Bone marrow (tissue), 2 donors: ENCODE measurements around the gene SLC34A1.
"Not testable (repeated sequence)": the region's sequence is repeated elsewhere in the genome, so short reads cannot be mapped to it uniquely, and the experiment has no call there.

Source experiments
- DNase-seq, 2 donors: peaks; one replicate each; lab custom pipeline; 2025; lab: John Stamatoyannopoulos, UW

The SLC34A1 gene

GRCh38 chr5:177355162-177355867 is 28.9 kb upstream of the SLC34A1 start:
- DNase-seq = no peak

GRCh38 chr5:177355868-177356168 is 28.4 kb upstream of the SLC34A1 start:
- no peak for DNase-seq

GRCh38 chr5:177356746-177357145 is 27.5 kb upstream of the SLC34A1 start:
- no peak for DNase-seq

GRCh38 chr5:177357146-177357458 is 27.1 kb upstream of the SLC34A1 start:
- no peak for DNase-seq

- DNase-seq = peak; percentile 24 to 93
Observed at GRCh38 chr5:177357459-177358351, 26.5 kb upstream of the SLC34A1 start, which contains the start of gene RGS14. TSS of gene RGS14 (plus strand) at chr5:177357924. CDS start at chr5:177358025, 101 bp downstream.

- no peak for DNase-seq
Observed at GRCh38 chr5:177358370-177358819, 25.8 kb upstream of the SLC34A1 start.

- DNase-seq = no peak
Observed at GRCh38 chr5:177359451-177359851, 24.8 kb upstream of the SLC34A1 start.

- no peak for DNase-seq
Observed at GRCh38 chr5:177359860-177360259, 24.4 kb upstream of the SLC34A1 start.

- not testable (repeated sequence) for DNase-seq
Observed at GRCh38 chr5:177360740-177361139, 23.5 kb upstream of the SLC34A1 start.

GRCh38 chr5:177361418-177362291 is 22.6 kb upstream of the SLC34A1 start:
- DNase-seq = peak in 1 of 2 donors; percentile 11

- DNase-seq = no peak
Observed at GRCh38 chr5:177362292-177362609, 22.0 kb upstream of the SLC34A1 start.

- peak in 1 of 2 donors; percentile 8 for DNase-seq
Observed at GRCh38 chr5:177362610-177363507, 21.4 kb upstream of the SLC34A1 start.

- DNase-seq = no peak
Observed at GRCh38 chr5:177363565-177363964, 20.7 kb upstream of the SLC34A1 start.

- no peak for DNase-seq
Observed at GRCh38 chr5:177364159-177364962, 19.9 kb upstream of the SLC34A1 start.

GRCh38 chr5:177365845-177366527 is 18.2 kb upstream of the SLC34A1 start:
- DNase-seq = no peak

GRCh38 chr5:177366528-177367322 is 17.5 kb upstream of the SLC34A1 start:
- DNase-seq = no peak

GRCh38 chr5:177367323-177367848 is 16.8 kb upstream of the SLC34A1 start:
- no peak for DNase-seq

GRCh38 chr5:177367981-177368868 is 16.0 kb upstream of the SLC34A1 start:
- no peak for DNase-seq
